SK-N-SH treated with all-trans-retinoic acid at 6 μM for 48 hours (cell line): ENCODE measurements around the gene HIPK1.

Experiments
- ATAC-seq: fragments of 200-7000 bp; cut with Tn5 transposase; 3 replicates; pipeline ENCODE4 v1.9.1; 2020; ENCODE audit warnings: mild to moderate bottlenecking, moderate library complexity
- ARNTL ChIP-seq: fragments of 450-650 bp; formaldehyde crosslinking; IDR thresholded peaks from 2 replicates; pipeline ENCODE4 v1.5.0; 2020; ENCODE audit warnings: low read depth, mild to moderate bottlenecking, moderate library complexity, borderline replicate concordance
- CSDC2 ChIP-seq: fragments of 250-450 bp; sonication (Bioruptor Pico); IDR thresholded peaks from 2 replicates; pipeline ENCODE4 v1.5.0; 2020; ENCODE audit warnings: mild to moderate bottlenecking, moderate library complexity
- ESRRG ChIP-seq: fragments of 250-450 bp; sonication (Bioruptor Pico); IDR thresholded peaks from 2 replicates; pipeline ENCODE4 v1.6.1; 2021; ENCODE audit warnings: mild to moderate bottlenecking
- GLIS3 ChIP-seq: fragments of 250-450 bp; sonication (Bioruptor Pico); IDR thresholded peaks from 2 replicates; pipeline ENCODE4 v1.5.0; 2020; ENCODE audit warnings: mild to moderate bottlenecking, moderate library complexity
- ISL1 ChIP-seq: fragments of 250-450 bp; sonication (Bioruptor Pico); IDR thresholded peaks from 2 replicates; pipeline ENCODE4 v2.1.2; 2022; ENCODE audit warnings: mild to moderate bottlenecking, moderate library complexity
- OSR1 ChIP-seq: fragments of 250-450 bp; sonication (Bioruptor Pico); IDR thresholded peaks from 2 replicates; pipeline ENCODE4 v1.8.0; 2022; ENCODE audit warnings: moderate library complexity, mild to moderate bottlenecking, inconsistent platforms
- PPARA ChIP-seq: fragments of 250-450 bp; sonication (Bioruptor Pico); IDR thresholded peaks from 2 replicates; pipeline ENCODE4 v1.5.0; 2020; ENCODE audit warnings: mild to moderate bottlenecking, borderline replicate concordance
- RARB ChIP-seq: fragments of 250-450 bp; sonication (Bioruptor Pico); IDR thresholded peaks from 2 replicates; pipeline ENCODE4 v1.8.0; 2021; ENCODE audit warnings: mild to moderate bottlenecking, moderate library complexity
- SNAI2 ChIP-seq: fragments of 250-450 bp; sonication (Bioruptor Pico); IDR thresholded peaks from 2 replicates; pipeline ENCODE4 v1.5.0; 2020; ENCODE audit warnings: mild to moderate bottlenecking, moderate library complexity
- TCF4 ChIP-seq: fragments of 250-450 bp; sonication (Bioruptor Pico); IDR thresholded peaks from 2 replicates; pipeline ENCODE4 v1.8.0; 2021; ENCODE audit warnings: mild to moderate bottlenecking, moderate library complexity, borderline replicate concordance
- TOX ChIP-seq: fragments of 250-450 bp; sonication (Bioruptor Pico); IDR thresholded peaks from 2 replicates; pipeline ENCODE4 v1.8.0; 2021; ENCODE audit warnings: mild to moderate bottlenecking, moderate library complexity, borderline replicate concordance
- TSHZ2 ChIP-seq: fragments of 250-450 bp; sonication (Bioruptor Pico); IDR thresholded peaks from 2 replicates; pipeline ENCODE4 v1.5.0; 2020; ENCODE audit warnings: mild to moderate bottlenecking, moderate library complexity
- ZC3H10 ChIP-seq: fragments of 250-450 bp; sonication (Bioruptor Pico); IDR thresholded peaks from 2 replicates; pipeline ENCODE4 v1.5.1; 2021; ENCODE audit warnings: mild to moderate bottlenecking, moderate library complexity
- ZFP3 ChIP-seq: fragments of 250-450 bp; sonication (Bioruptor Pico); IDR thresholded peaks from 2 replicates; pipeline ENCODE4 v1.5.0; 2020; ENCODE audit warnings: mild to moderate bottlenecking, moderate library complexity
- ZFP30 ChIP-seq: fragments of 450-650 bp; formaldehyde crosslinking; IDR thresholded peaks from 2 replicates; pipeline ENCODE4 v1.5.0; 2022; ENCODE audit warnings: mild to moderate bottlenecking, moderate library complexity
- ZNF565 ChIP-seq: fragments of 450-650 bp; formaldehyde crosslinking; conservative IDR thresholded peaks from 2 replicates; pipeline ENCODE4 v1.5.0; 2020; ENCODE audit warnings: low read depth, mild to moderate bottlenecking, moderate library complexity
- ZNF70 ChIP-seq: fragments of 450-650 bp; formaldehyde crosslinking; IDR thresholded peaks from 2 replicates; pipeline ENCODE4 v1.5.0; 2020; ENCODE audit warnings: mild to moderate bottlenecking, moderate library complexity
- ZNF8 ChIP-seq: fragments of 450-650 bp; formaldehyde crosslinking; IDR thresholded peaks from 2 replicates; pipeline ENCODE4 v1.5.0; 2020; ENCODE audit warnings: mild to moderate bottlenecking, moderate library complexity
- TF ChIP-seq, protein P1 (sequence below): fragments of 250-450 bp; sonication (Bioruptor Pico); IDR thresholded peaks from 2 replicates; pipeline ENCODE4 v1.5.1; 2021; ENCODE audit warnings: mild to moderate bottlenecking, moderate library complexity
- TF ChIP-seq, protein P2 (sequence below): fragments of 250-450 bp; sonication (Bioruptor Pico); IDR thresholded peaks from 2 replicates; pipeline ENCODE4 v1.8.0; 2020; ENCODE audit warnings: mild to moderate bottlenecking, moderate library complexity, borderline replicate concordance
- TF ChIP-seq, protein P3 (sequence below): fragments of 250-450 bp; sonication (Bioruptor Pico); IDR thresholded peaks from 2 replicates; pipeline ENCODE4 v1.5.1; 2020; ENCODE audit warnings: low read depth, mild to moderate bottlenecking, moderate library complexity

HIPK1 gene

DNA sequence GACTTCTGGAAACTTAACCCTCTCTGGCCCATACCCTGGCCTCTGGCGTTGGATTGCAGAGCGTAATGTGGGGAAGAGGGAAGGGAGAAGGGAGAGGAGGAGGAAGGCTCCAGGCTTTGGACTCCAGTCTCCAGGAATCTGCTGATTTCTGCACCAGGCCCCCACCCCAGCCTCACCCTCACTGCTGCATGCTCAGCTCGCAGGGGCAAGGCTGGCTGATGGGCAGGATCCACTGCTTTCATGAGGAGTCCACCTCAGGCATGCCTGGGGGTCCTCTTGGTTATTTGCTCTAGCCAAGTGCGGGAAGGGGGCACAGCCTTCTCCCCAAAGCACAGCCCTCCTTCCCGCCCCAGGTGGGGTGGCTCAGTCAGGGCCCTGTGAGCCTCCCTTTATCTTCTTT, 53.8 kb downstream of the HIPK1 start:
- ATAC-seq, result no peak

DNA sequence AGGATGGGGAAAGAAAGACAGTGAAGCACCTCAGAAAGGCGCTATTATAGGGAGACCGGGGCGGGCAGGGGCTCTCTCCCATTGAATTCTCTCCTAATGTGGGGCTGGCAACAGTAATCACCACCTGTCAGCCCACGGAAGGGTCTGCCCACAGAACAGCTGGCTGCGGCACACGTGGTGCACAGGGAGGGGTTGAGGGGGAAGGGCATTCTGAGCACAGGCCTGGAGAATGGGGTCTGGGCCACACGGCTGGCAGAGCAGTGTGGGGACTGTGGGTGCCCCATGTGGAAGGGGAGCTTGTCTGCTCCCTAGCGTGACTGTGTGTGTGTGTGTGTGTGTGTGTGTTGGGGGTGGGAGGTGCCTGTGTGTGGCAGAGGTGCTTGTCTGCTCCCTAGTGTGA, 54.3 kb downstream of the HIPK1 start:
- no peak for TF ChIP-seq OSR1
- no peak for TF ChIP-seq TSHZ2 (CRISPR knock-in tag)
- TF ChIP-seq, protein P1, sequence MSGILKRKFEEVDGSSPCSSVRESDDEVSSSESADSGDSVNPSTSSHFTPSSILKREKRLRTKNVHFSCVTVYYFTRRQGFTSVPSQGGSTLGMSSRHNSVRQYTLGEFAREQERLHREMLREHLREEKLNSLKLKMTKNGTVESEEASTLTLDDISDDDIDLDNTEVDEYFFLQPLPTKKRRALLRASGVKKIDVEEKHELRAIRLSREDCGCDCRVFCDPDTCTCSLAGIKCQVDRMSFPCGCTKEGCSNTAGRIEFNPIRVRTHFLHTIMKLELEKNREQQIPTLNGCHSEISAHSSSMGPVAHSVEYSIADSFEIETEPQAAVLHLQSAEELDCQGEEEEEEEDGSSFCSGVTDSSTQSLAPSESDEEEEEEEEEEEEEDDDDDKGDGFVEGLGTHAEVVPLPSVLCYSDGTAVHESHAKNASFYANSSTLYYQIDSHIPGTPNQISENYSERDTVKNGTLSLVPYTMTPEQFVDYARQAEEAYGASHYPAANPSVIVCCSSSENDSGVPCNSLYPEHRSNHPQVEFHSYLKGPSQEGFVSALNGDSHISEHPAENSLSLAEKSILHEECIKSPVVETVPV, result no peak
- no peak for TF ChIP-seq ISL1 (CRISPR knock-in tag)
- no peak for TF ChIP-seq ZNF8 (CRISPR knock-in tag)
- TF ChIP-seq TOX (CRISPR knock-in tag), result no peak
- no peak for TF ChIP-seq ZFP30 (CRISPR knock-in tag)
- TF ChIP-seq, protein P2, sequence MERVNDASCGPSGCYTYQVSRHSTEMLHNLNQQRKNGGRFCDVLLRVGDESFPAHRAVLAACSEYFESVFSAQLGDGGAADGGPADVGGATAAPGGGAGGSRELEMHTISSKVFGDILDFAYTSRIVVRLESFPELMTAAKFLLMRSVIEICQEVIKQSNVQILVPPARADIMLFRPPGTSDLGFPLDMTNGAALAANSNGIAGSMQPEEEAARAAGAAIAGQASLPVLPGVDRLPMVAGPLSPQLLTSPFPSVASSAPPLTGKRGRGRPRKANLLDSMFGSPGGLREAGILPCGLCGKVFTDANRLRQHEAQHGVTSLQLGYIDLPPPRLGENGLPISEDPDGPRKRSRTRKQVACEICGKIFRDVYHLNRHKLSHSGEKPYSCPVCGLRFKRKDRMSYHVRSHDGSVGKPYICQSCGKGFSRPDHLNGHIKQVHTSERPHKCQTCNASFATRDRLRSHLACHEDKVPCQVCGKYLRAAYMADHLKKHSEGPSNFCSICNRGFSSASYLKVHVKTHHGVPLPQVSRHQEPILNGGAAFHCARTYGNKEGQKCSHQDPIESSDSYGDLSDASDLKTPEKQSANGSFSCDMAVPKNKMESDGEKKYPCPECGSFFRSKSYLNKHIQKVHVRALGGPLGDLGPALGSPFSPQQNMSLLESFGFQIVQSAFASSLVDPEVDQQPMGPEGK, result no peak
- no peak for TF ChIP-seq RARB
- TF ChIP-seq SNAI2 (CRISPR knock-in tag), result no peak
- TF ChIP-seq ZNF70 (CRISPR knock-in tag), result no peak
- TF ChIP-seq ESRRG (CRISPR knock-in tag), result no peak
- ATAC-seq, result no peak

More for the DNA sequence above, 53.8 kb downstream of the HIPK1 start:
- TF ChIP-seq OSR1, result no peak
- TF ChIP-seq, protein P3, sequence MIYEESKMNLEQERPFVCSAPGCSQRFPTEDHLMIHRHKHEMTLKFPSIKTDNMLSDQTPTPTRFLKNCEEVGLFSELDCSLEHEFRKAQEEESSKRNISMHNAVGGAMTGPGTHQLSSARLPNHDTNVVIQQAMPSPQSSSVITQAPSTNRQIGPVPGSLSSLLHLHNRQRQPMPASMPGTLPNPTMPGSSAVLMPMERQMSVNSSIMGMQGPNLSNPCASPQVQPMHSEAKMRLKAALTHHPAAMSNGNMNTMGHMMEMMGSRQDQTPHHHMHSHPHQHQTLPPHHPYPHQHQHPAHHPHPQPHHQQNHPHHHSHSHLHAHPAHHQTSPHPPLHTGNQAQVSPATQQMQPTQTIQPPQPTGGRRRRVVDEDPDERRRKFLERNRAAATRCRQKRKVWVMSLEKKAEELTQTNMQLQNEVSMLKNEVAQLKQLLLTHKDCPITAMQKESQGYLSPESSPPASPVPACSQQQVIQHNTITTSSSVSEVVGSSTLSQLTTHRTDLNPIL (CRISPR knock-in tag), result no peak
- TF ChIP-seq, protein P1, result no peak
- TF ChIP-seq CSDC2 (CRISPR knock-in tag), result no peak
- TF ChIP-seq PPARA (CRISPR knock-in tag), result no peak
- TF ChIP-seq, protein P2, result no peak
- TF ChIP-seq ZNF70 (CRISPR knock-in tag), result no peak
- no peak for TF ChIP-seq RARB
- no peak for TF ChIP-seq ZFP3 (CRISPR knock-in tag)
- TF ChIP-seq GLIS3, result no peak
- no peak for TF ChIP-seq ZNF565 (CRISPR knock-in tag)
- TF ChIP-seq ISL1 (CRISPR knock-in tag), result no peak
- TF ChIP-seq ARNTL, result no peak

DNA sequence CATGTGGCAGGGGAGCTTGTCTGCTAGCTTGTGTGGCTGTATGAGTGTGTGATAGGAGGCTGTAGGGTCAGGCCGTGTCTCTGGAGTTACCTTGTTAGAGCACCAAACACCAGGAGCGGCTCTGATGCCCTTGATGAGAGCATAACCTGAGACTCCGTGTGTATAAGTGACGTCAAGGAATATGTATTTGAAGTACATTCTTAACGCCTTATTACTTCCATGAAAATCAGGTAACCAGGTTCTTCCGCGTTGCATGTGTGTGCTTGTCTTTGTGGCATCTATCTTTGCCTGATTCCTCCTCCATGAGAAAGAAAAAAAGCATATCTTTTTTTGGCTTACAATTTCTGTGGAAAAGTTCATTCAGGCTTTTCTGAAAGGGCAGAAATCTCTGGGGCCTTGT, 54.7 kb downstream of the HIPK1 start:
- TF ChIP-seq CSDC2 (CRISPR knock-in tag) (no peak), RARB (no peak), TOX (CRISPR knock-in tag) (no peak), SNAI2 (CRISPR knock-in tag) (no peak), ZC3H10 (CRISPR knock-in tag) (no peak), ZFP3 (CRISPR knock-in tag) (no peak), ESRRG (CRISPR knock-in tag) (no peak), ZNF565 (CRISPR knock-in tag) (no peak), OSR1 (no peak), ZNF70 (CRISPR knock-in tag) (no peak), ZFP30 (CRISPR knock-in tag) (no peak), TSHZ2 (CRISPR knock-in tag) (no peak), TCF4 (CRISPR knock-in tag) (no peak), ARNTL (no peak), GLIS3 (no peak), ISL1 (CRISPR knock-in tag) (no peak)
- TF ChIP-seq, protein P3 (CRISPR knock-in tag), result no peak

More for the DNA sequence above, 54.7 kb downstream of the HIPK1 start:
- no peak for ATAC-seq
